HG03135 (cell line): ENCODE data around the gene SH2D3A.

Source experiments
- ATAC-seq: cut with Tn5 transposase; IDR thresholded peaks from one replicate; pipeline ENCODE4 v1.9.1; 2021; ENCODE audit warnings: mild to moderate bottlenecking, moderate library complexity; ENCODE audit not compliant: unreplicated experiment

The SH2D3A gene

DNA sequence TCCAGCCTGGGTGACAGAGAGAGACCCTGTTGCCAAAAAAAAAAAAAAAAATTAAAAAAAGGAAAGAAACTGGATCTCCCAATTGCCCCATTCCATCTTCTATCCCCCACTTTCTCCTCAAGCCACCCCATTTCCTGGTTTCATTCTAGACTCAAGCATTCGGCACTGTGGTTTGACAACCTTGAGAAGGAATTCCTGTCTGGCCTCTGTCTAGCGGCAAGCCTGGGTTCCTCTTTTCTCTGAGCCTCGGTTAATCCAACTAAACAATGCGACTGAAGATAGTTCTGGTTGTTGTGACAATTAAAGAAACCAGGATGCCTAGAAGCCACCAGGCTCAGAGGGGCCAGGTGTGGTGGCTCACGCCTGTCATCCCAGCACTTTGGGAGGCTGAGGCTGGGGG is 43.5 kb downstream of the SH2D3A start:
- ATAC-seq, result no peak

- ATAC-seq, result no peak
Observed at GRCh38 chr19:6723108-6723618, 44.1 kb downstream of the SH2D3A start.

DNA sequence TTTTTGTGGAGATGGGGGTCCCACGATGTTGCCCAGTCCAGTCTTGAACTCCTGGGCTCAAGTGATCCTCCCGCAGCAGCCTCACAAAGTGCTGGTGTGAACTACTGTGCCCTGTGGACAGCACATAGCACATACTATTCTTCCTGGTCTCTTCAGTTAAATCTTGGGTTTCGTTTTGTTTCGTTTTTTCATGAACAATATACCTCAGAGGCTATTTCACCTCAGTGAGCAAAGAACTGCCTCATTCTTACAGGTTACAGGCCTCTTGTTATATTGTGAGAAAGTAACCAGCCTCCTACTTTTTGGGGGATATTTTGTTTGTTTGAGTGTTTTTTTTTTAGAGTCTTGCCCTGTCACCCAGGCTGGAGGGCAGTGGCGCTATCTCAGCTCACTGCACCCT is 45.5 kb downstream of the SH2D3A start:
- ATAC-seq, result no peak

GRCh38 chr19:6721138-6721474 is 46.1 kb downstream of the SH2D3A start:
- no peak for ATAC-seq

GRCh38 chr19:6720369-6721137 is 46.7 kb downstream of the SH2D3A start, which contains the start of gene C3:
Gene C3, minus strand, starts transcription at chr19:6720650. Its CDS starts 61 bp downstream, at chr19:6720589.
- ATAC-seq, result no peak

DNA sequence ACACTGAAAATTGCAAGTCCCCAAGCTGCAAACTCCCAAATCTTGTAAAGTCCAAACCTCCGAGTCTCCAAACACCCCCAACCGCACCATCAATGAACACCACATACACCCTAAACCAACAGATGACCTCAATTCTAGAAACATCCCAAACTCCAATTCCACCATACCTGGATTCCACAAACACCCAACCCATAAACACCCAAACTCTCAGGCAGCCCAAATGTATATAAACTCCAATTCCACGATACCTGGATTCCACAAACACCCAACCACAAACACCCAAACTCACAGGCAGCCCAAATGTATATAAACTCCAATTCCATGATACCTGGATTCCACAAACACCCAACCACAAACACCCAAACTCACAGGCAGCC is 47.3 kb downstream of the SH2D3A start:
- no peak for ATAC-seq

- no peak for ATAC-seq
Observed at GRCh38 chr19:6719540-6719861, 47.7 kb downstream of the SH2D3A start.

GRCh38 chr19:6718741-6719539 is 48.3 kb downstream of the SH2D3A start:
- ATAC-seq, result no peak

DNA sequence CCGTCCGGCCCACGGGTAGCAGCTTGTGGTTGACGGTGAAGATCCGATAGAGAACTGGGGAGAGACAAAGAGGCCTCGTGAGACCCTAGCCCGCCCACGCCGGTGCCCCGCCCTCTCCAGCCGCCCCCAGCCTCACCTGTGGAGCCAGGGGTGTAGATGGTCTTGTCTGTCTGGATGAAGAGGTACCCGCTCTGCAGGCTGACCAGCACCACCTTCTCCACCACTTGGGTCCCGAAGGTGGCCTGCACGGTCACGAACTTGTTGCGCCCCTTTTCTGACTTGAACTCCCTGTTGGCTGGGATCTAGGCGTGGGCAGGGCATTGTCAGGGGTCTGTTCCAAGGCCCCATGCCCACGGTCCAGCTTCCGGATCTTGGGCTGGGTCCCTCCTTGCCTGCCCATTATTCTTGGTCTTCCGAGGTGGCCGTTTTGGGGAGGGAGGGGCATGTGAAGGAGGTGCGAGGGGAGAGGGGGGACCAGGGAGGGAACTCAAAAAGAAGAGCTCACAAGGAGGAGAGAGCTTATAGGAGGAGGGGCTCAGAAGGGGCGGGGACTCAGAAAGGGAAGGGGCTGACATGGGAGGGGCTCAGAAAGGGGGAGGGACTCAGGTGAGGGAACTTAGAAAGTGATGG is 49.0 kb downstream of the SH2D3A start:
- no peak for ATAC-seq

DNA sequence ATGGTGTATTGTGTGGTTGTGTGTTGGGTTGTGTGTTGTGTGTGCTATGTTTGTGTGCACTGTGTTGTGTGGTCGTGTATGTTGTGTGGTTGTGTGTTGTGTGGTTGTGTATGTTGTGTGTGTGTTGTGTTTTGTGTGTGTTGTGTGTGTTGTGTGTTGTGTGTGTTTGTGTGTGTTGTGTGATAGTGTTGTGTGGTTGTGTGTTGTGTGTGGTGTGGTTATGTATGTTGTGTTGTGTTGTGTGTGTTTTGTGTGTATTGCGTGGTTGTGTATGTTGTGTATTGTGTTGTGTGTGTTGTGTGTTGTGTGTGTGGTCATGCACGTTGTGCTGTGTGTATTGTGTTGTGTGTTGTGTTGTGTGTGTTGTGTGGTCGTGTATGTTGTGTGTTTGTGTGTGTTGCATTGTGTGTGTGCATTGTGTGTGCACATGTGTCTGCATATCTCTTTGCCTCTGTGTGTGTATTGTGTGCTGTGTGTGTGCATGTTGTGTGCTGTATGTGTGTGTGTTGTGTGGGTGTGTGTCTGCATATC is 49.7 kb downstream of the SH2D3A start:
- no peak for ATAC-seq

- ATAC-seq, result no peak
Observed at GRCh38 chr19:6717036-6717435, 50.2 kb downstream of the SH2D3A start.

GRCh38 chr19:6716610-6716970 is 50.6 kb downstream of the SH2D3A start:
- no peak for ATAC-seq

GRCh38 chr19:6714749-6715555 is 52.3 kb downstream of the SH2D3A start:
- ATAC-seq, result no peak

DNA sequence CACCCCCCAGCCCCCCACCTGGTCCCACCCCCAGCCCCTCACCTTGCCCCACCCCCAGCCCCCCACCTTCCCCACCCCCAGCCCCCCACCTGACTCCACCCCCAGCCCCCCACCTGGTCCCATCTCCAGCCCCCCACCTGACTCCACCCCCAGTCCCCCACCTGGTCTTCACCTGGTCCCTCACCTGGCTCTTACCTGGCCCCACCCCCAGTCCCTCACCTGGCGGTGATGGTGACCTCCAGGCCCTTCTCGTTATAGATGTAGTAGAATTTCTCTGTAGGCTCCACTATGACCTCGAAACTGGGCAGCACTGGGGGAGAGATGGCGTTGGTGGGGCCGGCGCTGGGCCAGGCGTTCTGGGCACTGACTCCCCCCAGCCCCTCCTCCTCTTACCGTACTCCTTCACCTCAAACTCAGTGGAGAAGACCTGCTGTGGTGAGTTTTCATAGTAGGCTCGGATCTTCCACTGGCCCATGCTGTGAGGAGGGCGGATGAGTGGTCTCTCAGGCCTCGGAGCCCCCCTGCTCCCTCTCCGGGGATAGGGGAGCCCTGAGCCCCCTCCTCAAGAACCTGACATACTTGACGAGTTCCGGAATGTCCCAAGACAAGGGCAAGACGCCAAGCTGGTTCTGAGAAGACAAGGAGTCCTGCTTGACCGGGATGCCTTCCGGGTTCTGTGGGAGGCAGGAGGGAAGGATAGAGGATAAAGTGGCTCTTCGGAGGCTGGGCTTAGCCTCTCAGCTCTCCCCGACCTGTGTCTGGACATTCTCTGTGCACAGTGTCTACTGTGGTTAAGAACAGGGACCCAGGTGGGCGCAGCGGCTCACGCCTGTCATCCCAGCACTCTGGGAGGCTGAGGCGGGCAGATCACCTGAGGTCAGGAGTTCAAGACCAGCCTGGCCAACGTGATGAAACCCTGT is 53.2 kb downstream of the SH2D3A start:
- no peak for ATAC-seq

DNA sequence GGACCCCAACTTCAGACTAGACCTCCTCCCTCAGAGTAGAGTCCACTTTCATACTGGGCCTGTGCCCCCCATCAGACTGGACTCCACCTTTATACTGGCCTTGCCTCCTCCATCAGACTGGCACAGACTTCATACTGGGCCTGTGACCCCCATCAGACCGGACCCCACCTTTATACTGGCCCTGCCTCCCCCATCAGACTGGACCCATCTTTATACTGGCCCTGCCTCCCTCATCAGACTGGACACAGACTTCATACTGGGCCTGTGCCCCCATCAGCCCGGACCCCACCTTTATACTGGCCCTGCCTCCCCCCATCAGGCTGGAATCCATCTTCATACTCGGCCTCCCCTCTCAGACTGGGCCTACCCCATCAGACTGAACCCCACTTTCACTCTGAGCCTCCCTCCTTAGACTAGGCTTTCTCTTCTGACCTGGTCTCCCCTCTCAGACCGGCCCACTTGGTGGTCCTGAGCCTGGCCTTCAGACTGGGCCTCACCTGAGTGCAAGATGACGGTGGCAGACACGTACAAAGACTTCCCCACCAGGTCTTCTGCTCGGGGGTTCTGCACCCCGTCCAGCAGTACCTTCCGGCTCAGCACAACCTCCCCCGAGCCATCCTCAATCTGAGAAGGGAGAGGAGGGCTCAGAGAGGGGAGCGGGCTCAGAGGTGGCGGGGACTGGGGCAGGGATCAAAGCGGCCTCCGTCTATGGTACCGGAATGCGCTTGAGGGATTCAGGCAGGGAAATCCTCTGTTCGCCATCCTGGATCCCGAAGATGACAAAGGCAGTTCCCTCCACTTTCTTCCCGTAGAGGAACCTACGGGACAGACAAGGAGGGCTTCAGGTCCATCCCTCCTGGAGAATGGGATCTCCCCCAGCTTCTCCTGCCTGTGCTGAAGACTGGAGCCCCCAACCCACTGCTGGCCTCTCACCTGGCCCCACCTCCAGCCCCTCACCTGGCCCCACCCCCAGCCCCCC is 54.3 kb downstream of the SH2D3A start:
- ATAC-seq, result no peak

GRCh38 chr19:6712231-6712630 is 55.0 kb downstream of the SH2D3A start:
- ATAC-seq, result no peak

DNA sequence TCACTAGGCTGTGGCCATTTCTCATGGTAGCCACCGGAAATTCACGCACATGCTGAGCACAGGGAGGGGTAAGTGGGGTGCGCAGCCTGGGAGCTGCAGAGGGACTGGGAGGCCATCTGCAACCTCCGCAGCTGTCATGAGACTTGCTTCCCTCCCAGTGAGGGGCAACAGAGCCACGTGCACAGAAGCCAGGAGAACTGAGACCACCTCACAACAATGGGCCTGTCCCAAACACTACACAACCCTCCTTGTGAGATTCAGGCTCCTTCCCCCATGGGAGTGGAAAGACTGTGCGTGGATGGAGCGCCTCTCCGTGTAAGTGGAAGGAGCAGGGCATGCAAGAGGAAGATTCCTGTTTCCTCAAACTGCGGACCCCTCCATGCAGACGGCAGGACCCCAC is 55.6 kb downstream of the SH2D3A start:
- no peak for ATAC-seq

DNA sequence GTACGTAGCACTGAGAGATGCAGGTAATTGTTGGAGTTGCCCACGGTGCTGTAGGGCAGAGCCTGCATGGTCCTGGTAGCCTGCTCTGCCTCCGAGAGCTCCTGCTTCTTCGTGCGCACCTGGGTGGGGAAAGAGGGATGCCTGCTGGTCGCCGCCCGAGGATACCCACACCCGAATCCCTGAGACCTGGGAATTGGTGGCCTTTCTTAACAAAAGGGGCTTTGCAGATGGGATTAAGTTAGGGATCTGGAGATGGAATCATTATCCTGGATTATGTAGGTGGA is 56.2 kb downstream of the SH2D3A start:
- no peak for ATAC-seq
